HG03378 (cell line): Measurements from ENCODE around the gene ERBB4.
"Not testable (repeated sequence)": the region's sequence is repeated elsewhere in the genome, so short reads cannot be mapped to it uniquely, and the experiment has no call there.

ENCODE experiments used
- ATAC-seq: cut with Tn5 transposase; IDR thresholded peaks from one replicate; pipeline ENCODE4 v1.9.1; 2021; ENCODE audit warnings: mild to moderate bottlenecking, moderate library complexity; ENCODE audit not compliant: unreplicated experiment

ERBB4 gene

DNA sequence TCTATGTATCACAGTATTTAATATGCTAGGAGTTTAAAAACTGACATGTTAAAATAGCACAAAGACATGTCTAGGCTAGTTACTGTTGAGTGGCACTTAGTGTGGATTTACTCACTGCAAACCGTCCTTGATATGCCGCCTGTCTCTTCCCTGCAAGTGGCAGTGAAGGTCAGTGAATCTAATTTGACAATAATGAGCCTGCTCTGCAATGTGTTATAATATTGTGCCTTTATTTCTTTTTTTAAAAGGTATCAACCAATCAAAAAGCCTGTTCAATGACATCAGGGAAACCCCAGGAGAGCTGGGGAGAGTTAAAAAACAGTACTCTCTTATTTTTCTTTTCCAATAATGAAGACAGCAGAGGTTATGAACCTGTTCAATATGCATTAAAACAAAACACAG lies 384.1 kb downstream of the ERBB4 start:
- no peak for ATAC-seq

DNA sequence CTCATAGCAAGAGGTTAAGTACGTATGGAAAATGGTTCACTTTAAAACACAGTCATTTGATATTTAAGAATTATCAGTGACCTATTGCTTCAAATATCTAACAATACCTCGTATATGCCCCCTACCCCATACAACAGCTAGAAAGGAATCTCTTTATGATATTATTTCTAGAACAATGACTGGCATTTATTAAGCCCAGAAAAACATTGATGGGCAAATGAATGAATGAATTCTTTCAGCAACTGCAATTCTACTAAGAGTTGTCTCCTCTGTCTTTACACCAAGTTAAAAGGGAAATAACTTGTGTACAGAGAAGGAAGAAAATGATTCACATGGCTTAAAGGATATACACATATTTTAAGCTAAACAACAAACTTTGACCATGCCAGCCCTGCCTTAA lies 384.7 kb downstream of the ERBB4 start:
- ATAC-seq = no peak

DNA sequence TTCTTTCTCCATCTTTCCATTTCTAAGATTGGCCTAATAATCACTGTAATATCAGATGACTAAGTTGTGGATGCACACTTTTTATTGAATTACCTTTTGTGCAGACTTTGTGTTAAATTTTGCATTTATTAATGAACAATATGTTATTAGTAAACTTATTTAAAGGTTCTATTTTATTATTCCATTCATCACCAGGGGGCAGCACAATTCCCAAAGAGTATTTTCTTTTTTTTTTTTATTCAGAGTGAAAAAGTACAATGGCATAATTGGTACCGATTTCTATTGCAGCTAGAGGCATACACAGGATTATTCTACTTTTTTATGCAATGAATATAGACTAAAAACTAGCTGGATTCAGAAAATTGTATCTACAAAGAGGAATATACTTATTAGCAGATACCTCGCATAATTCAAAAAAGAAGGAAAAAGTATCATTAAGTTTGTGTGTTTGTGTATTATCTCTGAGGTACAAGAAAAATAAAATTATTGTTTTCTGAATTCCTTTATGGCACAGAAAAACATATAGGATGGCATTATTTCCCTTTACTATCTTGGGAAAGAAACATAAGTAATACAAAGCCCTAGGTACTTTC lies 390.6 kb downstream of the ERBB4 start:
- ATAC-seq = no peak

DNA sequence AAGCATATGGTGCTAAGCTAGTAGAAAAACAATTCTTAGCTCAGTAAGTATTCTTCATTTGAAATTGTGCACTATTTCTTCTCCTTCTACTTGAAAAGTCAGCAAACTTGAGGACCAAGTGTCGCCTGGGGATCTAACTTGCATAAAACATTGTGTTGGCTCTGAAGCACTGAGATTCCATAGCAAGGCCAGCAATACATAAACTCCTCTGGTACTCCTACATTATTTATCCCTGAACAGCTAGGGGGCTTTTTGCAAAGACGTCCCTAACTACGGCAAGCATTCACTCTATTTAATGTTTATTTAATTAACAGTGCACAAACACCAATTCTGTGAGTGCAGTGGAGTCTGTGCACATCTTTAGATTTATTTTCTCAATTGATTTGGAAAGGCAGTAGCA lies 392.2 kb downstream of the ERBB4 start:
- no peak for ATAC-seq

DNA sequence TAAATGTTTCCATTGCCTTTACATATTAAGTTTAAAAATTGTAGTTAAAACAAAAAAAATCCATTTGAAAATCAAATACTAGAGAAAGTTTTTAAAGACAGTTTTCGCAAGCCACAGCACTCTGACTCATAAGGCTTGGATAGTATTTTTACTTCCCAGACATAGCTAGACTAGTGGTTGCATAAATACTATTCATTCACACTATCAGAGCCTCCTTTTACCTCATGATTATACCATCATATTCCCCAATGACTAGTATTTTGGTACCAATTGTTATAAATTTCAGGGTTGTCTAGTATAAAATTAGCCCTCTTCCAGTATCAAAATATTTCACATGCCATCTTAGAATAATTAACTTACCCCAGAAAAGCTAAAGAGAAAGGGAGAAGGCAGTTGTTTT lies 393.5 kb downstream of the ERBB4 start:
- no peak for ATAC-seq

DNA sequence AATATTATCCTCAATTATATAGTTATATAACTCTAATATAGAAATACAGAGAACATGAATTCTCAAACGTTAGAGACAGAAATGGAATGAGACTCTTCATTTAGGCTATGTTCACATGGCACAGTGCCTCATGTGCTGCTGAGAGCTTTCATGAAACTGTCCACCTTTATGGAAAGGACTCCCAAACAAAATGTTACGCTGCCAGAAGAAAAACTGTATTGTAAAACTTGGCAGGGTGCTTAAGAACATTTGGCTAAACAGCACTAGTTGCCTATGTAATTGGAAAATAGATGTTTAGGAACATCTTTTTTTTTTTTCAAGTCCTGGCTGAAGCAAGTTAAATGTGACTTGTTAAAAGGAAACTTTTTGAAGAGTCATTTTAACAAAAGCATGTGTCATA lies 396.0 kb downstream of the ERBB4 start:
- no peak for ATAC-seq

DNA sequence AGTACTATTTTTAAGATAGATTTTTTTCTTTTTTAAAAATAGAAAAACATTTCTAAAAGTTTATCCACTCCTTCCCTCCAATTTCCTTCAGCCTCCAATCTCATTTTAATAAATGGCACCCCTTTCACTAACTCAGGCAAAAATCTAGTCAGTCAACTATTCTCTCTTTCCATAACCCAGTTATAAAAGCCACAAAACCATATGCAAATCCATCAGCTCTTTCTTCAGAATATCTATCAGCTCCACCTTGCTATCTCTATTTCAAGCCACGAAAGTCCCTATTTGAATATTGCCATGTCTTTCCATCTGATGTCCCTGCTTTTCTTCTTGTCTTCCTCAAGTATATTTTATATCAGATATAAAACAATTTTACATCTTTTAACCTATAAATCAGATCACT lies 397.1 kb downstream of the ERBB4 start:
- peak; percentile 38 for ATAC-seq

DNA sequence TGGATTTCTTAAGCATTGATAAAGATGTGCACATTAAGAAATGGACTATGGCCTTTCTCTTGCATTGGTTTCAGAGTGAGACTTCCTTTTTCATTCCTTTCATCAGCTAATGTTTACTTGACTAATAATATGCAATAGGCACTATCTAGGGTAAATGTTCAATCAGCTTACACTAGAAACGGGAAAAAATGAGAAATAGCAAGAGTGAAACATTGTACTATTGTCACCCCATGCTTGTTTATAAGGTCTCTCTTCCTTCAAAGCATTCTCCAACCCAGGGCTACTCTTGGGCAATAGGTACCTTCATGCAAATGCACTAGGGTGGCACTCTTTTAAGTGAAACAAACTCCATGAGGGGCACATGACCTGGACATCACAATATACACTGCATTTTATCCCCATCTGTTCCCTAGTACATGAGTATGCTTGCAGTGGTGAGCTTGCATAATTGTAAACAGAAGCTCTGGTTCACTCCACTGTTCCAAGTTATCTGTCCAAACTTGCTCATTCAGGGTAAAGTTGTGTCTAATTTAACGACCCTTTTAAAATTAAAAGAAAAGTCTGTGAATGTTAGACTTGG lies 402.3 kb downstream of the ERBB4 start:
- ATAC-seq = no peak

DNA sequence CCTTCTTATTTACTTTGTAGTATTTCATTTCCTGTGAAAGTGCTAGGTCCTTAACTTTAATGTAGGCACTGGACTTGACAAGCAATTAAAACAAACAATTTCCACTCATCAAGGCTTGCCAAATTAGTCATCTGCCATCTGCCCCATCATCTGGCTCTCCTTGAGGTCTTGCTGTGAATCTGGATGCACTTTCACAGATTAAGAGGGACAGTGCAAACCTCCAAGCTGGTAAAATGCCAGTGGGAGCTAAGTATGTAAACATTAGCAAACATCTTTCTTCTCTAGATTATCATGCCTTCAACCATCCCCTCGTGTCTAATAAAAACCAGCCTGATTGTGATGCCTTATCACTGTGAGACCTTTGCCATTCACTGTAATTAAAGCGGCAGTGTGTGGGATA lies 402.9 kb downstream of the ERBB4 start:
- ATAC-seq = no peak

DNA sequence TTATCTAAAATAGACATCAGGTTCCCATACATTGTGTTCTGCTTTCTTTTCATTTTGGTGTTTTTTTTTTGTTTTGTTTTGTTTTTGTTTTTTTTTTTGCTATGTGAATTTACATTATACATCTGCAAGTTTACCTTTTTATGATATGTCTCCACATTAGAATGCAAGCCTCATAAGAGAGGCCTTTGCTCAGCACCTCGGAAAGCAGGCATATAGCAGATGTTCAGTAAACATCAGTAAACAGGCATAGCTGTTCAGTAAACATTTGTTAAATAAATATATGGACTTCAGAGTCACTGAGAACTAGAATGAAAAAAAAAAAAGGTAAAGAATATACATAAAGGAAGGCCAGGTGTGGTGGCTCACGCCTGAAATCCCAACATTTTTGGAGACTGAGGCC lies 405.3 kb downstream of the ERBB4 start:
- ATAC-seq = no peak

DNA sequence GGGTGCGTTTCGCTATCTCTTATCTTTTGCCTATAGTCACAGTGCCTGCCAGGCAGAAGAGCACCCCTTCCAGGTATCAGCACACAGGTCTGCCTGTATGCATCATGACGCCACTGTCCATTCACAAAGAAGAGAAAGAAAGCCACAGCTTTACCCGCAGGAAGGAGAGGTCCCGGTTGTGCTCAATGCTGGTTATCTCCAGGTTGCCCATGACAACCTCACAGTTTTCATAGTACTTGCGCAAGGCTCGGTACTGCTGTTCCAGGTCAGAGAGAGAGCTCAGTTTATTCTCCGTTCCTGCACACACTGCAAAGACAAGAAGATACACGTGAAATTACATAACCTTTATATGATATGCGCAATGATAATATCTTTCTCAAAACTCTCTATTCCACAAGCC lies 414.0 kb downstream of the ERBB4 start:
- no peak for ATAC-seq

DNA sequence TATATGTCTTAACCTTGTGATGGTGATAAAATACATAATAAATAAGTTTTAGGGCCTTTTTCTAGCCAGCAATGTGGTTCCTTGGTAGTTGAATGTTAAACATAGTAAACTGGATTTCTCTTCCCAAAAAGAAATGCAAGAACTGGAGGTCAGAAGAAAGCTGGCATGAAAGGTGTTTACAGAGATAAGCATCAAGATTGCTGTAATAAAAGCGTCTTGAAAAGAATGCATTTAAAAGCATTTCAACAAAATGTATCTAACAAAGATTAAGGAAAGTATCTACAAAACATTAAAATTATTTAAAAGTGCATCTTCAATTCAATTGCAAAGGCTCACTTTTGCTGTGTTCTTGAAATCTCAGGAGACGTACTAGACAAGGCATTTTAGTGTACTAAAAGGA lies 419.0 kb downstream of the ERBB4 start:
- ATAC-seq = no peak

DNA sequence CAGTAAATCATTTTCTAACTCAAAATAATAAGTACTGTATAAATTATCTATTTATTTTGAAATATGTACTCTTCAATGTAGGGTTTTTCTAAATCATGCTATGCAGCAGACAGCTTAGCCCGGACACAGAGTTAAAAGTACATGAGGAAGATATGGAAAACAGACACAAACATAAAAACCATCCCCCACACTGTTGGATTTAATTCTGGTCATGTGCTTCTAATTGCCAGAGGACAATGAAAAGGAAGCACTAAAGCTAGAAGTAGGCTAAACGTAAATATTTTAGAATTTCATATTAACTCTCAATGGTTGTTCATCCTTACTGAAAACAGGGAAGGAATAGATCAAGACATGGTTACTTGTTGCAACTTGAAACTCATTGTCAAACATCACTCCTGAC lies 420.7 kb downstream of the ERBB4 start:
- no peak for ATAC-seq

DNA sequence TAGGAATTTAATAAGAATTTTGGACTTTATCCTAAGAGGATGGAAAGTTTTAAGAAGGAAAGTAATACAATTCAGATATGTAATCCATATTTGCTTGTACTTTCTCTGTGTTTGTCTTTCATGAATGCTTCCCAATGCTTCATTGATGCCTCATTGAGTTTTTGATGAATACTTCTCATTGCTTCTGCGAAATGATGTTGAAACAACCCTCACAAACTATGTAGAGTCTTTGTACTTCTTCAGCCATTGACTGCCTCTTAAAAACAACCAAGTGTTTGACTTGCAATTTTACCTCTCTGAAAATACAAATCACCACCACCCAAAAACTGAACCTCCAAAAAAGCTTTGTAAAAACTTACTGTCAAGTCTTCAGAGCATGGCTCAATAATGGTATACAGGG lies 424.1 kb downstream of the ERBB4 start:
- ATAC-seq = no peak

DNA sequence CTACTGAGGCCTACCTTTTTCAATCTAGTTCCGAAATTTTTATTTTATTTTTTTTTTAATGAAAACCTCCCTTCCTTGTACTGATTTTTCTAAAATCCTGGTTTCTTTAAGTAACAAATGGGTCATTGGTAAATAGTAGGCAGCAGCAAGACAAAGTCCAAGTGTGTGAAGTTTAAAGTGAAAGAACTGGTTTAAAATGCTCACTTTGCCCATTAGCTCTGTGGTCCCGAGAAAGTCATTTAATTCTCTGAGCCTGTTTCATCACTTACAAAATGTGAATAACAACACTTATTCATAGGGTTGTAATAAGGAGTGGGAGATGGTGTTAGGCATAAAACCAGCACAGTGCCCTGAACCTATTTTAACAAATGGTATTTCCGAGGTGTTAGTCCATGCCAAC lies 426.2 kb downstream of the ERBB4 start:
- no peak for ATAC-seq

DNA sequence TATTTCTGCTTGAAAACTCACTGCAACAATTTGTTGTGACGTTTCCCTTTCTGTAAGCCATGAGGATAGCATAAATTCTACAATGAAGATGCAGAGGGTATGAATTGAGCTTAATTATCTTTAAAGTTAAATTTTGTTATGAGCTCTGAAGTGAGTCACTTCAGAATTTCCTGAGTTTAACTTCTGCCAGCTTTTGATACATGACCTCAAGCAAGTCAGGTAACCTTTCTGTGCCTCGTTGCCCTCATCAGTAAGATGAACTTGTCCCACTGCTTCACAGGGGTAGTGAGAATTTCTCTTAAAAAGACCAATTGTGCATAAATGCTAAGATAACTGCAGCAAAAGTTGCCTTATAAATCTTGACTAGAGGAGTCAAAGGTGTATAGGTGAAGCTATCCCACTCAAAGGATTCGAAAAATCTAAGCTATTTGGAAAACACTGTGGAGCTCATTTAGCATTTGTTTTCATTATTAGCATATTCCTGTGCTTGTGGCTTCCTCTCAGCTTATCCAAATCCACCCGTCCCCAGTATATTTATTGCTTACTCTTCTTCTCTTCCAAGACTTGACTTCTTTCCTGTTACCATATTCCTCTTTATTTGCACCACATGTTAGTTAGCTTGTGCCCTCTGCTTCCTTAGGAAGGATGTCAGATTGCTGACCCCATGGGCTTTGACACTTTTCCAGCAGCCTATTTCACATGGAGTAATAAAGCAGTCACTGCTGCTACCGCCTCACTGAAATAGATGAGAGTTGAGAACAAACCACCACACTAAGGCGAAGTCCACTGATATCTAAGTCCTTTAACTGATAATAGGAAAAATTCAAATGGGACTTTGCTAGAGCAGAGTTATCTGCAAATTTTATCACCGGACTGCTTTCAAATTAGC lies 428.6 kb downstream of the ERBB4 start:
- no peak for ATAC-seq

DNA sequence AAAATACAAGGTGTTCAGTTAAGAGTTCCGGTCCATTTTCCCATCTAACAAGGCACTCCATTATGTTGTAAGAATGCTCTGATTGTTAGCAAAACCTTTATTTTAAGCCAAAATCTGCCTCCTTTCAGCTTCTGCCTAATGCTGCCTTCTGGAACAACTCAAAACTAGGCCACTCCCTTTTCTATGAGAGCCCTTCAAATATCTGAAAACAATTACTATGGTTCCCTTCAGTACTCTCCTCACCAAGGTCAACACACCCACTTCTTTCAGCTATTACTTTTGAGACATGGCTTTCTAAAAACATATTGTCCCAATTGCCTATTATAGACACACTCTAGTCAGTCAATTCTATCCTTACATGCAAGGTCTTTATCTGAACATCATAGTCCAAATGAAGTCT lies 429.4 kb downstream of the ERBB4 start:
- no peak for ATAC-seq

DNA sequence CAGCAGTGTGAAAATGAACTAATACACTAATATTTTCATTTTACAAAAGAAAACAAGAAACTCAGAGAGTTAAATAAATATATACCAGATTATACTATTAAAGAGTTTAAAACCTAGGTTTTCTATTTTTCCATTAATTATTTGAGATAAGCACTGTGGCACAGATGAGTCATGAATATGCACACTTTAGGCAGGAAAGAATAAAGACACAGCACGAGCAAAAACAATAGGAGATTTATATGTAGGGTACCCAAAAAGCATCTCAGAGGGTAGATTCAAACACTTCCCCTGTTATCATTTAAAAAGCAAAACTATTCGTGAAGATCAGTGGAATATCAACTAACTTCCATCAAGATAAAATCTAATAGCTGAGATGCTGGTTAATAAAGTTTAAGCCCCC lies 430.6 kb downstream of the ERBB4 start:
- ATAC-seq = no peak

DNA sequence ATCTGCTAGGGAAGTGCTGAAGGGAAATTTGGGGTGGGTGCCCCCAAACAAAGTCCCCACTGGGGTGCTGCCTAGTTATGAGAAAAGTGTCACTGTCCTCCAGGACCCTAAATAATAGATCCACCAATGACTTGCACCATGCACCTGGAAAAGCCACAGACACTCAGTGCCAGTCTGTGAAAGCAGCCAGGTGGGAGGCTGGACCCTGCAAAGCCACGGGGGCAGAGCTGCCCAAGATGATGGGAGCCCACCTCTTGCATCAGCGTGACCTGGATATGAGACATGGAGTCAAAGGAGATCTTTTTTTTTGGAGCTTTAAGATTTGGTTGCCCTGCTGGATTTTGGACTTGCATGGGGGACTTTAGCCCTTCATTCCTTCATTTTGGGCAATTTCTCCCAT lies 431.6 kb downstream of the ERBB4 start:
- no peak for ATAC-seq

DNA sequence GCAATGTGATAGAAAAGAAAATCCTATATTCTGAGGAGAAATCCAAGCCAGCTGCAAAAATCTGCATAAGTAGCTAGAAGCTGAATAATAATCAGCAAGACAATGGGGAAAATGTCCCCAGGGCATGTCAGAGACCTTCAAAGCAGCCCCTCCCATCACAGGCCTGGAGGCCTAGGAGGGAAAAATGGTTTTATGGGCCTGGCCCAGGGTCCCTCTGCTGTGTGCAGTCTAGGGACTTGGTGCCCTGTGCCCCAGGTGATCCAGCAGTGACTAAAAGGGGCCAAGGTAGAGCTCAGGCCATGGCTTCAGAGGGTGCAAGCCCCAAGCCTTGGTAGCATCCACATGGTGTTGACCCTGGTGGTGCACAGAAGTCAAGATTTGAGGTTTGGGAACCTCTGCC lies 432.1 kb downstream of the ERBB4 start:
- ATAC-seq = not testable (repeated sequence)

DNA sequence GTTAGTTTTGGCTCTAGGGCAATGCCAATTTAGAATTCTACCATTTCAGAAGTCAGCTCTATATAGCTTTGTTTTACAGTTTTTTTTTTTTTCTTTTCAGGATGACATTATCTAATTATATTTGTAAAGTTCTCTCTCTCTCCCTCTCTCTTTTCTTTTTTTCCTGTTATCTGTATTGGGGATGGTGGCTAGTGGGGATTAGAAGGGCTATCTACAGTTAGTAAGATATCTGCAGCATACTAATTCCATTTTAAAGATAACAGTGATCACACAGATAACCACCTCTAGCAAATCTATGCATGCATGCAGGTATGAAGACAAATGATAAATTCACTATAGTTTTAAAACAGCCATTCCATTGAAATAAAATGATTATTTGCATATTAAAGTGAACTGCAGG lies 438.9 kb downstream of the ERBB4 start:
- no peak for ATAC-seq

DNA sequence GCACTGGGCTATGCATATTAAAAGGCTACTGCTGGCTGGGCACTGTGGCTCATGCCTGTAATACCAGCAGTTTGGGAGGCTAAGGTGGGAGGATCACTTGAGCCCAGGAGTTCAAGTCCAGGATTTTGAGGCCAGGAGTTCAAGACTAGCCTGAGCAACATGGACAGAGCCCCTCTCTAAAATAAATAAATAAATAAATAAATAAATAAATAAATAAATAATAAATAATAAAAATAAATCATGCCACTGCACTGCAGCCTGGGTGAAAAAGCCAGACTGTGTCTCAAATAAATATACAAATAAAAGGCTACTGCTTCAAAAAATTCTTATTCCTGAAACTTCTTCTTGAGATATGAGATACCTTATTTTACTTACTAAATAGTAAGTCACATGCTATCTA lies 439.6 kb downstream of the ERBB4 start:
- no peak for ATAC-seq
